SU-DHL-6 (cell line): Measurements from ENCODE around the gene KRTAP4-8.
"Not testable (repeated sequence)": the region's sequence is repeated elsewhere in the genome, so short reads cannot be mapped to it uniquely, and the experiment has no call there.

Experiments
- H2AFZ ChIP-seq: fragments of 200-600 bp; sonication (generic); 2 replicates; pipeline ENCODE4 v1.6.1; 2014; ENCODE audit warnings: low read depth, mild to moderate bottlenecking, moderate library complexity, mixed read lengths, antibody characterized with exemption, low read length; ENCODE audit not compliant: severe bottlenecking
- H3F3A ChIP-seq: fragments of 200-600 bp; shearing (Covaris generic); 2 replicates; pipeline ENCODE4 v1.6.0; 2016; ENCODE audit warnings: antibody characterized with exemption, mild to moderate bottlenecking; ENCODE audit not compliant: insufficient read depth
- H3K27ac ChIP-seq: fragments of 200-600 bp; sonication (generic); 2 replicates; pipeline ENCODE4 v1.5.1; 2016; ENCODE audit warnings: low read depth, mild to moderate bottlenecking, low read length, moderate library complexity, mixed read lengths
- H3K27me3 ChIP-seq: fragments of 200-600 bp; sonication (generic), shearing (Covaris generic); 2 replicates; pipeline ENCODE4 v1.6.0; 2014; ENCODE audit warnings: mild to moderate bottlenecking, low read length
- H3K36me3 ChIP-seq: fragments of 200-600 bp; sonication (generic); 2 replicates; pipeline ENCODE4 v1.6.1; 2014; ENCODE audit warnings: mild to moderate bottlenecking, low read length, mixed read lengths
- H3K4me2 ChIP-seq: fragments of 300-600, 200-600 bp; shearing (Covaris generic), sonication (generic); 2 replicates; pipeline ENCODE4 v1.6.0; 2014; ENCODE audit warnings: low read length, low read depth, mild to moderate bottlenecking; ENCODE audit not compliant: poor library complexity, severe bottlenecking
- H3K4me3 ChIP-seq: fragments of 200-600 bp; sonication (generic); 2 replicates; pipeline ENCODE4 v1.5.1; 2014; ENCODE audit warnings: antibody characterized with exemption, low read length, mild to moderate bottlenecking, mixed read lengths; ENCODE audit not compliant: insufficient read depth, poor library complexity, severe bottlenecking
- H3K79me2 ChIP-seq: fragments of 200-600 bp; sonication (generic); 2 replicates; pipeline ENCODE4 v1.6.1; 2014; ENCODE audit warnings: mild to moderate bottlenecking, low read length, moderate library complexity; ENCODE audit not compliant: insufficient read depth
- H3K9ac ChIP-seq: fragments of 200-600 bp; sonication (generic); 2 replicates; pipeline ENCODE4 v1.7.0; 2014; ENCODE audit warnings: mild to moderate bottlenecking, low read length
- H3K9me2 ChIP-seq: fragments of 200-600 bp; sonication (generic); replicated peaks from 2 replicates; pipeline ENCODE4 v1.6.1; 2014; ENCODE audit warnings: low read length; ENCODE audit not compliant: insufficient read depth
- H3K9me3 ChIP-seq: fragments of 200-600 bp; sonication (generic); 2 replicates; pipeline ENCODE4 v1.6.1; 2014; ENCODE audit warnings: low read length, mixed read lengths; ENCODE audit not compliant: insufficient read depth
- H4K20me1 ChIP-seq: fragments of 200-600 bp; sonication (generic); 2 replicates; pipeline ENCODE4 v1.6.1; 2014; ENCODE audit warnings: low read depth, mild to moderate bottlenecking, antibody characterized with exemption, low read length, moderate library complexity, mixed read lengths
- CTCF ChIP-seq: fragments of 200-600 bp; sonication (generic); IDR thresholded peaks from one replicate; pipeline ENCODE4 v1.5.1; 2017; ENCODE audit warnings: antibody characterized with exemption, mild to moderate bottlenecking, low read length, moderate library complexity; ENCODE audit not compliant: insufficient read depth, poor library complexity, severe bottlenecking
- EZH2phosphoT487 ChIP-seq: fragments of 200-600 bp; sonication (generic), shearing (Covaris generic); conservative IDR thresholded peaks from 2 replicates; pipeline ENCODE4 v1.6.1; 2018; ENCODE audit warnings: mild to moderate bottlenecking, antibody characterized with exemption, low read length, moderate library complexity, mixed read lengths

The KRTAP4-8 gene

GRCh38 chr17:41127371-41127770 lies 29.4 kb upstream of the KRTAP4-8 start:
- Histone ChIP-seq H3K4me2 (no peak overlapping the region), H3K27me3 (no peaks in the 10 kb centered on the region), H3K27ac (no peak overlapping the region), H3K9me2 (no peaks in the 10 kb centered on the region), H3K9ac (no peak overlapping the region), H2AFZ (no peak overlapping the region), H3K36me3 (no peaks in the 10 kb centered on the region), H3K4me3 (no peak overlapping the region), H3F3A (no peaks in the 10 kb centered on the region), H3K79me2 (no peaks in the 10 kb centered on the region), H4K20me1 (no peaks in the 10 kb centered on the region), H3K9me3 (0 out of 2 replicates have a peak, but pooled peaks cover under 1% of the 10 kb centered on the region)
- no peak for TF ChIP-seq EZH2phosphoT487

- no peaks in the 10 kb centered on the region for H4K20me1 ChIP-seq
- H3K27me3 ChIP-seq: no peaks in the 10 kb centered on the region
- H3K36me3 ChIP-seq: no peaks in the 10 kb centered on the region
- 0 out of 2 replicates have a peak, but pooled peaks cover 6% of the 10 kb centered on the region for H3K9me3 ChIP-seq
- no peak overlapping the region for H2AFZ ChIP-seq
- no peak overlapping the region for H3K27ac ChIP-seq
- no peak overlapping the region for H3K9ac ChIP-seq
- no peaks in the 10 kb centered on the region for H3K79me2 ChIP-seq
- H3K4me3 ChIP-seq: no peak overlapping the region
- no peaks in the 10 kb centered on the region for H3K9me2 ChIP-seq
- H3F3A ChIP-seq: no peaks in the 10 kb centered on the region
- TF ChIP-seq CTCF (no peak), EZH2phosphoT487 (no peak)
- no peak overlapping the region for H3K4me2 ChIP-seq
These were observed 28.5 kb upstream of the KRTAP4-8 start for GRCh38 chr17:41126412-41126811.

GRCh38 chr17:41125064-41125463 lies 27.1 kb upstream of the KRTAP4-8 start:
- Histone ChIP-seq H3K9ac (no peak overlapping the region), H3K27ac (no peak overlapping the region), H3K9me2 (no peaks in the 10 kb centered on the region), H2AFZ (no peak overlapping the region), H3K79me2 (no peaks in the 10 kb centered on the region), H3K4me2 (no peak overlapping the region), H4K20me1 (no peaks in the 10 kb centered on the region), H3K27me3 (no peaks in the 10 kb centered on the region), H3F3A (no peaks in the 10 kb centered on the region), H3K9me3 (0 out of 2 replicates have a peak, but pooled peaks cover 6% of the 10 kb centered on the region), H3K36me3 (no peaks in the 10 kb centered on the region), H3K4me3 (no peak overlapping the region)
- no peak for TF ChIP-seq CTCF
- no peak for TF ChIP-seq EZH2phosphoT487

GRCh38 chr17:41123991-41124371 lies 26.0 kb upstream of the KRTAP4-8 start, which contains the start of gene KRTAP4-12:
TSS of gene KRTAP4-12 (minus strand) at chr17:41124182. CDS start at chr17:41124122, 60 bp downstream.
- not testable (repeated sequence) for H3K4me3 ChIP-seq, H3K27ac ChIP-seq, H3K9me3 ChIP-seq, H3K79me2 ChIP-seq, H4K20me1 ChIP-seq, H3K9ac ChIP-seq, H3K4me2 ChIP-seq, H3K27me3 ChIP-seq, H3K36me3 ChIP-seq, H2AFZ ChIP-seq, H3K9me2 ChIP-seq, H3F3A ChIP-seq

GRCh38 chr17:41123292-41123990 lies 25.5 kb upstream of the KRTAP4-8 start:
- H3K27ac ChIP-seq, H3K9me3 ChIP-seq, H3K9ac ChIP-seq, H4K20me1 ChIP-seq, H3K9me2 ChIP-seq, H2AFZ ChIP-seq, H3F3A ChIP-seq, H3K79me2 ChIP-seq, H3K27me3 ChIP-seq, H3K4me2 ChIP-seq, H3K4me3 ChIP-seq, H3K36me3 ChIP-seq: not testable (repeated sequence)
